Cardiac septum (tissue), 1 donor: ENCODE measurements around the gene SORL1. TPM values are rescaled to one million over a fixed set of nuclear protein-coding genes. Genes with fewer than 3 reads are reported as not detected.

Source experiments
- DNase-seq: peaks from one replicate; pipeline ENCODE4 v3.0.0-alpha.2; 2020; ENCODE audit warnings: low spot score
- intact Hi-C: fragments of 100-400 bp; cut with DNase I; formaldehyde crosslinking; loops from one replicate; pipeline ENCODE4 v1.14.0; 2022
- total RNA-seq: library from RNA; stranded (reverse); fragmentation: NEBNext Ultra II Directional; extraction: Animal tissue kit (Norgen Biotek cat#: 25700); gene quantifications from one replicate; pipeline ENCODE4 v1.2.1, GENCODE V29; 2021
- donor health status: DM: no; HTN: no; CAD: no.

Gene SORL1
- total RNA-seq, 1 donor from 2014 or later: 8.0 TPM

DNA sequence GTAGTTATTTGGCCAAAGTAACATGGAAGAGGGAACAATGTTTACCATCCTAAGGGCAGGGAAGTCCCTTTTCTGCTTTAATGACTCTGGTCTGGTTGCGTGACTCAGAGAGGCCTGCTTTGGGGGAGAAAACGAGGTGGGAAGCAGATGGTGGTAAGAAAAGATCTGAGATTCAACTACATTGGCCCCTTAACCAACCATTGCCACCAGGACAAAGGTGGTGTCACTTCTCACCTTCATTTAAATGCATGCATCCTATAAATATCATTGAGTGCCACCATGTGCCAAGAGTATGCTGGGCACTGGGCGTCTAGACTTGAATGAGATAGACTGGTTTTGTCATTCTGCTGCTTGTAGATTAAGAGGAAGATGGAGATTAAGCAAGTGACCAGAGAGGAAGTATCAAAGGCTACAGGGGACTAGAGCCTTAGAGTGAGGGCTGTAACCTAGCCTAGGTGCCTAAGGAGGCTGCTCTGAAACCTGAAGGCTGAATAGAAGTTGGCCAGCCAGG lies 3.6 kb upstream of the SORL1 start:
- no peak for DNase-seq
- intact Hi-C loops: no loop called here

DNA sequence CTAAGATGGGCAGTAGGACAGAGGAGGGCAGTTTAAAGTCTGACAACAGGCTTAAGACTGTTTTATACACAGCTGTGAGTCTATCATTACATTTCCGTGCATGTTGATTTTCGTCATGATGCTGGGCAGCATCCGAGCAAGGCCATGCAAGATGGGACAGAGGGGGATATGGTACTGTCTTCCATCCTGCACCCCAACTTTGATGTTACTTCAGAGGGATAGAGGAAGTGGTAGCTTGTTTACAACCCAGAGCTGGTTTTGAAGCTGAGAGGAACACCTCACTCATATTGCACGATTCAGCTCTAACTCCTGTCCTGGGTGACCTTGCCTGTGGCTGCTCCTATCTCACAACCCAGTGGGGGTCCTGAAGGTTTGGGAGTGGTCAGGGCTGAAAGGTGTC lies 3.0 kb upstream of the SORL1 start:
- DNase-seq: no peak
- intact Hi-C loops: no loop called here

DNA sequence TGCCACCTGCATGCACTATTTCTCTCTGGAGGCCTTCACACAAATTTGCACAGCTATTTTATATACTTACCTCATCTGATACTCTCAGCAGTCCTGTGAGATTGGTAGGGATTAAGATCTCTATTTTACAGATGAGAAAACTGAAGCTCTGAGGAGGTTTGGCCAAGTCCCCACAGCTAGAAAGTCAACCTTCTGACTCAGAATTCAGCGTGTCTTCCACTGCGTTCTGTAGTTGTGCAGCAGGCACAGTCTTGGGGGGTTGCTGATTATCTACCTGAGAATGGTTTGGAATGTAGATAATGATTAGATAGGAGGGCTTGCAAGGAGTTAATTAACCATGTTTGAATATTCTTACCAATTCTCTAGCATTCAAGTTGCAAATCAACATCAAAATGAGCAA lies 2.5 kb upstream of the SORL1 start:
- intact Hi-C loops: loop anchor here (5.0 kb wide), 3 partner anchors 93 to 143 kb away; no protein-coding TSS in a partner anchor
- DNase-seq: no peak

DNA sequence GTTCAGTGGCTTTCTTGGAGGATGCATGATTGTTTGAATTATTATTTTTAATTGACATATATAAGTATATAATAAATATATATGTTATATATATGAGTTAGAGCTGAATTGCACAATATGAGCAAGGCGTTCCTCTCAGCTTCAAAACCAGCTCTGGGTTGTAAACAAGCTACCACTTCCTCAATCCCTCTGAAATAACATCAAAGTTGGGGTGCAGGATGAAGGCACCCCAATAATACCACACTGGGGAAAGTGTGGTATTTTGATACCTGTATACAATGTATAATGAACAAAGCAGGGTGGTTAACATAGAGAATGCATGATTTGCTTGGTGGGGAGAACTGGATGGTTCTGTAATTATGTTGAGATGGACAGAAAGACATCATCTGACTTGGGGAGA lies 1.7 kb upstream of the SORL1 start:
- DNase-seq: no peak
- intact Hi-C loops: loop anchor here (5.0 kb wide), 3 partner anchors 92 to 142 kb away; no protein-coding TSS in a partner anchor

DNA sequence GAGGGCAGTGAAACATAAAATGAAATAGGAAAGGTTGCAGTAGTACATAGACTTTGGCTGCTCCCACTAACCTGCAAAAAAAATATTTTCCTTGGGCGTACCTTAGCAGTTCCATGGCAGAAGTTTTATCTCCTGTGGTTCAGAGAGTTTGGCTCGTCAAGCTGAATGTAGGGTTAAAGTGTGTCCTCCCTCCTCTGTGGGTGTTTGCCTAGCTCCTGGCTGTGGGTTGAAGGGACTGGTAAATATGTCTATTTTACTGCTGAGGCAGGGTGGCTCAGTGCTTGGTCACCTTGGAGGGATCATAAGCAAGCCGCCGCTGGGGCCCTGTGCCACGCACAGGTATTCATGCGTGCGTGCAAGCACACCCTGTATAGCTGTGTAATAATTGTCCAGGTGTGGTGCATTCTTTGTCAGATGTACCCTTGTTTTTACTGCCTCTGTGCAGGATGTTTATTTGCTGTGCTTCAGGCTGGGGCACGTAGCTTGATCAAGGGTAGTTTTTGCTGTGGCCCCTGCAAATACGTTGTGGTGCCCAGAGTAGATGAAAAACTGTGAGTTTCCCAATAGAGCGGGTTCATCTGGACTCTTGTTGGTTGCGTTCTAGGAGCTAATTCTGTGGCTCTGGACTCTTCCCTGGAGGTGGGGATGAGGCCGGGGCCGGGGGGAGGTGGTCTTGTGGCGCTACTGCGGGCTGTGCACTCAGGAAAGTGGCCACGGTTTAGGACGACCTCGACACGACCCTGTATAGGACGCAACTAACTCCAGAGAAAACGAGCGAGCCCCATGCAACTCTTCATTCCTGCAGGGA lies 732 bp upstream of the SORL1 start:
- no peak for DNase-seq
- intact Hi-C loops: loop anchor here (5.0 kb wide), 3 partner anchors 91 to 141 kb away; no protein-coding TSS in a partner anchor

DNA sequence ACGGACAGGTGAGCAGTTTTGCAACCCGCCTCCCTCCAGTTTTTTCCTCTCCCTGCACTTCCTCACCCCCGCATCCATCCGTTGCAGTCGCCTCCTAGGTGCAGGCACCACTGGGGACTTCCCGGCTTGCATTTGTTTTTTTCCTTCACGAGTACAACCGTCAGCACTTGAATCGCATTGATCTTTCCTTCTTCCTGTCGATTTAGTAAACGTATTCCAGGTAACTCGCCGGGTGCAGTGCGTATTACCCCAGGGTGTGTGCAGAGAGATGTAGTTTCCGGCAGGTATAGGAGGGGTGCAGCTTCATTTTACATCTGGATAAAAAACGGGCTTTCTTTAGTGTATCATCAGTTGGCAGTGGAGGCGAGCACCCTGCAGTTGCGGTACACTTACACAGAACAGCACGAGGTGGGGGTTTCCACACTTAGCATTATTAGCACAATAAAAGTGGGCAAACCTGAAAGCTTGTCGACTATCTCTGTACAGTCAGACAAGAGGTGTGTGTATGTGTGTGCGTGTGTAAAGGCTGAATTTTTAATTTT lies 566 bp downstream of the SORL1 start, which contains the start of gene SORL1-AS1:
Gene SORL1-AS1, minus strand, starts transcription at position 359 of the 542 bp plus-strand sequence.
- intact Hi-C loops: loop anchor here (5.0 kb wide), 3 partner anchors 90 to 140 kb away; no protein-coding TSS in a partner anchor
- DNase-seq: no peak

DNA sequence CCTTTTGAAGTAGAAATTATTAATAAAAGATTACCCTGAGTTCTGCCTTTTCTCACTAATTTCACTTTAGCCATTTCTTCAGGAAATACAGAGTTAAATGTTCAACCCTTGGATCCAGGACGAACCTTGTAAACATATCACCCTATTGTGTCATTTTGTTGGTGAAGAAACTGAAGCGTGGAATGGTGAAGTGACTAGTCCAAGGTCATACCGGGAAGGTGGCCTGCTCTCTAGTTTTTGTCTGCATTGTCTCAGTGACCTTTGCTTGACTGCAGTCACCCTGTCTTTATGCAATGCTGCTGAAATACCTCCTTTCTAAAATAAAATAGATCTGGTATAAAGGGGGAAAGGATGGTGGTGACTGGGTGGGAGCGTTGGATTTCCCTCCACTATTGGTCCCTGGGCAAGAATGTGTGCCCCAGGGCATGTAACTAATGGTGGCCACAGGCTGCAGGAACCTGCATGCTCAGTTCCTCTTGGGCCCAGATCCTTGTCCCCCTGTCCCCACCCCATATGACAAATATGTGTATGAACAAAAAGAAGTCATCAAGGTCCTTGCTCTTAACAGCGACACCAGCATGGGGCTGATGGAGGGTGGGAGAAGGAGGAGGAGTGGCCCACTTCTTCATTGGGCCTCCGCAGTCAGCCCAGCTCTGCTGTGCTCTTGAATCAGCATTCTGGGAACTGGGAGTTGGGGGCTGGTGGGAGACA lies 1.6 kb downstream of the SORL1 start:
- no peak for DNase-seq
- intact Hi-C loops: loop anchor here (5.0 kb wide), 3 partner anchors 89 to 139 kb away; no protein-coding TSS in a partner anchor

DNA sequence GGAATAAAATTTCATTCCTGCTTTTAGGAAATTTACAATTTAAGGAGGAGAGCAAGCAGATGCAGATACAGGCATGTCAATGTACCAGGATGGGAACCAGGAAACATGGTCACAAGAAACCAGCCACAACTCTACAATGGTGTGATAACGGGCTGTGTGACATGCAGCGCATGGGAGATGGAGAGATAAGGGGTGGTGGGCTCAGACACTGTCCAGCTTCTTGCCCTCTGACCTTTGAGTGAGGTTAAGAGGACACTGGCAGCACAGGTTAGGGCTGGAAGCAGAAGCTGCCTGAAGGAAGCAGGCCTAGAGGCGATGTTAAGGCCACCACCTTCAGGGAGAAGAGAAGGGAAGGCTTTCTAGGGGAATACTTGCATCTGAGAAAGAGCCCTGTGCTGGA lies 3.0 kb downstream of the SORL1 start:
- intact Hi-C loops: no loop called here
- no peak for DNase-seq

DNA sequence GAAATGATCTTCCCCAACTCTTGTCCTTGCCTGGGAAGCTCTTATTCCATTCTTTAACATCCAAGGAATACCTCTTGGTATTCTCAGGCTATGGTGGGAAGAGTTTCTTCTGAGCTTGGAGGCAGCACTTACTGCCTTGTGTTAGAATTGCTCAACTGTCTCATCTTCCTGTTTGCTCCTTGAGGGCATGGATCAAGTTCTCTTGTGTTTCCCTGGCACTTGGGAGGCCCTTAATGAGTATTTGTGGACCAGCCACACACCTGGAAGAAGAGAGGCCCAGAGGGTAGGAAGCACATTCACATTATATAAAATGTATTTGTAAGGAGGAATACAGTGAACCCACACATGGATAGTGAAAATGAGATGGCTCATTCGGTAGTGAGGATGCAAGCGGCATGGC lies 4.0 kb downstream of the SORL1 start:
- no peak for DNase-seq
- intact Hi-C loops: no loop called here

DNA sequence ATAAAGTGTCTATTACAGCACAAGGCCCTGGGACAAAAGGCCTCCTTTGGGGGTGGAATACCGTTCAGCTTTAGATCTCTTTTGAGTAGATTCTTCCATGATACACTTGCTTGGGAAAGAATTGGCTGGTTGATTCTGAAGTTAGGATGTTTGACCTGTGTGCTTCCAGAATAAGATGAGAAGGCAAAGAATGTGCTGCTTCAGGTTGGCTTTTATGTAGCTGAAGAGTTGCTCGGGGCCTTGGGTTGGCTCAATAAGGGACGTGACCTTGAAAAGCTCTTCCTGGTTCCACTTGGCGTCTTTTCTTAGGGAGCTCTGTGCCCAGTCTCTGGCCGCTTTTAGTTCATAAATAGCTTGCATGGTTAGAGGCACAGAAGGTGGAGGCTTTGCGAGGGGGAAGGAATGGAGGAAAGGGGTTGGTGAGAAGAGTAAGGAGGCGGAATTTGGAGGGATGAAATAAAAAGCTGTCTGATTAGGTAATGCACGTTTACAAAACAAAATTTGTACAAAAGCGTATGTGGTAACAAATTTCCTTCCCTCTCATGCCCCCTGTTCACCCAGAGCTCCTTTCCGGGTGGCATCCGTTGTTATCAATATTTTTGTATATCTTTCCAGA lies 4.8 kb downstream of the SORL1 start:
- intact Hi-C loops: no loop called here
- DNase-seq: no peak

DNA sequence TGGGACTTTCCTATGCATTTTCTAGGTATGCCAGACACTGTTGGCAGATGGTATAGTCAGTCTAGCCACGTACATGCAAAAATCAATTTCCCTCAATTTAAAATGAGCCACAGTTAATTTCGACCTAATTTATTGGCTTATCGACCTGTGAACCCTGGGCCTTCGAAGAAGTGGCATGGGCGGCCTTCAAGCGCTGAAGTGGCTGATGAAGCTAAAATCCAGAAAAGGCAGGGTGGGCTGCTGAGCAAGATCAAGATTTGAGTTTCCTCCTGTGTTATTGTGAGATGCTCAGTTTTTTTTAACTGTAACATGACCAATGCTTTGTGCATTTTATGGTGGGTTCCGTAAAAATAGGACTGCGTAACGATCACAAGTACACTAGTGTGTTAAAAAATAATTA lies 6.4 kb downstream of the SORL1 start:
- DNase-seq: no peak
- intact Hi-C loops: no loop called here

DNA sequence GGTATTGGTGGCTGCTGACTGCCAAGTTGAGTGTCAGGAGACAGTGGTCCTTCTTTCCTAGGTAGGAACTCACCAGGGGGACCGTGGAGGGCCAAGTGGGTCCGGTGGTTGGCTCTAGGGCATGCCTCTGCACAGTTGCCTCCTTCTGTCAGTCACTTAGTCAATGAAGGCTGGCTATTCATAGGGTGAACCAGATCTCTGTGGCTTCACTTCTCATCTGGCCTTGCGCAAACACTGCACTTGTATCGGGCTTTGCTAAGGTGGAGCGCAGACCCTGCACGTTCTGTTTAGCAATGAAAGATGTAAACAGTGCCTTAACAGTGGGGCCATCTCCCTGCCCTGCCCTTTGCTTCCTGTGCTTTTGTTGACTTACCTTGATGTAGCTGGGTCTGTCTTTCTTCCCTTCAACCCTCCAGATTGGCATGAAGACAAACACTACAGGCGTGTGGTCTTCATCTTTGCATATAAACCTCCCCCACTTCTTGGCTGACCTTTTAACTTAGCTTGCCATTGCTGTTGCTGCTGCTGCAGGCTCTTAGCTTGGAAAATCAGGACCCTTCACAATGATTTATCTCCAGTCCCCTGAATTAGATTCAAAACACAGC lies 7.4 kb downstream of the SORL1 start:
- no peak for DNase-seq
- intact Hi-C loops: loop anchor here (10.0 kb wide), 1 partner anchor 75 kb away; no protein-coding TSS in a partner anchor

DNA sequence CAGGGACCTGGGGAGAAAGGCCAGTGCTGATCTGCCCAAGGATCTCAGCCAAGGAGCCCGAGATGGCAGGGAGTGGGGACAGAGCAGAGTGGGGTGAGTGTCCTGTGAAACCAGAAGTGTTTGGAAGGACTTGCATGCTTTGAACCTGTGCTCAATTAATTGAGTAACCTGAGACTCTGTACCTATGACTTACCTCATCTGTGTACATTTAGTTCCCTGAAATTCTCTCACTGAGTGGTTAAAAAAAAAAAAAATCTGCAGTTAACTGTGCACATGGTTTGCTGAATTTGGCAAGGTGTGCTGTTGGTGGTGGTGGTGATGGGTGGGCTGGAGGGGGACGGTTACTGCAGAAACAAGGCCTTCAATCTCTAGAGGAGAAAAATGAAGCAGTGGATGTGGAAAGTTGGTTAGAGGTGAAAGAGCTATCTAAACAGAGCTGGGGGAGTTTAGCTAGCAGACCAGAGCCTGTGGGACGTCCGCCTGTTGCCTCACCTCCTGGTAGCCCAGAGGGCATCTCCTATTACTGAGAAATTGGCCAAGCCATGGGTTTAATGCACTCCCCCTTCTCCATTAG lies 8.9 kb downstream of the SORL1 start:
- no peak for DNase-seq
- intact Hi-C loops: loop anchor here (10.0 kb wide), 1 partner anchor 76 kb away; no protein-coding TSS in a partner anchor

DNA sequence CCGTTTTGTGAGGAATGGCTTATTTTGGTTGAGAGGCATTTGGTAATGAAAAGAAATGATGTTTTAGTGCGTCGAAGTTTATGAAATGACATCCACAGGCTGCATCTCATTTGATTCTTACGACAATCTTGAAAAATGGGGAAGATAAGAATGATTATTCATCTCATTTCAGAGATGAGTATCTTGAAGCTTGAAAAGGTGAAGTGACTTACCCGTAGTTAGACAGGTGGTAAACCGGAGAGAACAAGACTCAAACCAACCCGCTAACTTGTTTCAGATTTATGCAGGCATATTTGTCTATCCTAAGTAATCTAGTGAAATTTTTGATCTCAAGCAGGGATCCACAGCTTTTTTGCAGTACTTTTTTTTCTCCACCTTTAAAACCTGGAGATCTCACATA lies 9.7 kb downstream of the SORL1 start:
- no peak for DNase-seq
- intact Hi-C loops: loop anchor here (10.0 kb wide), 1 partner anchor 77 kb away; no protein-coding TSS in a partner anchor

DNA sequence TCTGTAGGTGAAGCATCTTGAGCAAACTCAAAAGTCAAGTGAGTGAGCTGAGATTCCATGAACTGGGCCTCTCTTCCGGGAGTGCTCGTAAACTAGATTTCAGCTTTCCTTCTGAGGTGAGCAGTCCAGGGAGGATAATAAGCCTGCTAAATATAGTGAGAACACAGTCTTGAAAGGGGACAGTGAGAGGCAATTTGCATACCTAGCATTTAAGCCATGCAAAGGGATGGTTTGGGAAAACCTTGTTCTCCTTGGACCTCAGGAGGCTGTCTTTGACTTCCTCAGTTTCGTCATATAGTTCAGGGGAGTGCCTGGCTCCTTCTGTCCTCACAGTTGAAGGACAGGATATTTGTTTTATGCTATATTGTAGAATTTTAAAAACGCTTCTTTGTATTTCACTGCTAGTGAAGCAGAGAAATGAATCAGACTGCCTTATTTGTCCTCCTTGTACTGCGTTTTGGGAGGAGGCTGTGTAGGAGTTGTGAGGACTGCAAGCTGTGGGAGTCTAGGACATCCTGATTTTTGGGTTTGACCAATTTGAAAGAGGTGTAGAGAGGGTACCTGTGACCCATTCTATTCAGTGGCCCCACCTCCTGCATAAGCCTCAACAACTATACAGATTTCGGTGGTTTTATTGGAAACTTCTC lies 11.7 kb downstream of the SORL1 start:
- intact Hi-C loops: loop anchor here (10.0 kb wide), 1 partner anchor 79 kb away; no protein-coding TSS in a partner anchor
- DNase-seq: no peak

DNA sequence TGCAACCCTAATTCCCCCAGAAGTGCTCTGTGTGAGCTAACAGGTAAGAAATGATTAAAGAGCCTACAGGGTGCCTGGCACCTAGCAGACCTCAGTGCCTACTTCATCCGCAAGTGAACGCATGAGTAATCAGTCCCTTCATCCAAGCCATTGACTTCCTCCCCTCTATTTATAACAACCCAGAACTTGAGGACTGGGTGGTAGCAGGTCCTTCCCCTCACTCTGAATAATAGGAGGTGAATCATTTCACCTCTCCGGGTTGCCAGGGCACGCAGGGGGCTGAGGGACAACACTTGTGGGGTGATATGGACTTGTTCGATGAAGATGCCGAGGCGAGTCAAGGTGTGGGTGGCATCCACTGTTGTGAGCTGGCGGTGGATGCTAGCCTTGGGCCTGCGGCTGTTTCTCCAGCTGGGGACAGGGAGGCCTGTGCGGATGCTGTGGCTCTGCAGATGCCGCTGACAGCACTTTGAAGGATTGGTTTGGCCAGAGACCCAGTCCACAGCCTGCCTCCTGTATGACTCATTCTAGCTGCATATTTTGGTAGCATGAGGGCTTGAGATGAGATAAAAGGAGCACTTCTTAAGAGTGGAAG lies 12.3 kb downstream of the SORL1 start:
- DNase-seq: peak; percentile 86
- intact Hi-C loops: loop anchor here (10.0 kb wide), 1 partner anchor 80 kb away; no protein-coding TSS in a partner anchor

DNA sequence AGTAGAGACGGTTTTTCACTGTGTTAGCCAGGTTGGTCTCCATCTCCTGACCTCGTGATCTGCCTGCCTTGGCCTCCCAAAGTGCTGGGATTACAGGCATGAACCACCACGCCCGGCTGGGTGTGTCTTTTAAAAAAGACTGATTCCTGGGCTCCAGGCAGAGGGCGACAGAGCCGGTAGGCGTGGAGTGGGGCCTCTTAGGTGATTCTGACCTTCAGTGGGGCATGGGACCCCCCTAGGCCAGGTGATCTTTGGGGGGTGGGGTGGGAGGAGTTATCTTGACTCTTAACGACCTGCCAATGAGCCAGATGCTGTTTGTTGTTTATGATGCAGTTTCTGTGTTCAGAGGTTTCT lies 13.6 kb downstream of the SORL1 start:
- no peak for DNase-seq
- intact Hi-C loops: loop anchor here (10.0 kb wide), 1 partner anchor 81 kb away; no protein-coding TSS in a partner anchor
